Stimulated activated CD8-positive, alpha-beta memory T cell treated with anti-CD3 and anti-CD28 coated beads, Interleukin-4, amount 100 ng/mL, for 1 hour (primary cell): ENCODE measurements around the gene CDKN2D.
"Not testable (repeated sequence)": the region's sequence is repeated elsewhere in the genome, so short reads cannot be mapped to it uniquely, and the experiment has no call there.

Source experiments
- DNase-seq, 2 donors: peaks; one replicate each; pipeline ENCODE4 v3.0.0-alpha.2; 2020; ENCODE audit warnings: low read depth in 2 of 2, low spot score in 1 of 2

CDKN2D gene

DNA sequence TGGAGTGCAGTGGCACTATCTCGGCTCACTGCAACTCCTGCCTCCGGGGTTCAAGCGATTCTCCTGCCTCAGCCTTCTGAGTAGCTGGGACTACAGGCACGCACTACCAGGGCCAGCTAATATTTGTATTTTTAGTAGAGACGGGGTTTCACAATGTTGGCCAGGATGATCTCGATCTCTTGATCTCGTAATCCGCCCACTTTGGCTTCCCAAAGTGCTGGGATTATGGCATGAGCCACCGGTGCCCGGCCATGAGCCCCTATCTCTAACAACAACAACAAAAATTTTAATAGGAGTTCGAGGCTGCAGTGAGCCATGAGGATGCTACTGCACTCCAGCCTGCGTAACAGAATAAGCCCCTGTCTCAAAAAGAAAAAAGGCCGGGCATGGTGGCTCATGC is 13.3 kb upstream of the CDKN2D start:
- DNase-seq: no peak

DNA sequence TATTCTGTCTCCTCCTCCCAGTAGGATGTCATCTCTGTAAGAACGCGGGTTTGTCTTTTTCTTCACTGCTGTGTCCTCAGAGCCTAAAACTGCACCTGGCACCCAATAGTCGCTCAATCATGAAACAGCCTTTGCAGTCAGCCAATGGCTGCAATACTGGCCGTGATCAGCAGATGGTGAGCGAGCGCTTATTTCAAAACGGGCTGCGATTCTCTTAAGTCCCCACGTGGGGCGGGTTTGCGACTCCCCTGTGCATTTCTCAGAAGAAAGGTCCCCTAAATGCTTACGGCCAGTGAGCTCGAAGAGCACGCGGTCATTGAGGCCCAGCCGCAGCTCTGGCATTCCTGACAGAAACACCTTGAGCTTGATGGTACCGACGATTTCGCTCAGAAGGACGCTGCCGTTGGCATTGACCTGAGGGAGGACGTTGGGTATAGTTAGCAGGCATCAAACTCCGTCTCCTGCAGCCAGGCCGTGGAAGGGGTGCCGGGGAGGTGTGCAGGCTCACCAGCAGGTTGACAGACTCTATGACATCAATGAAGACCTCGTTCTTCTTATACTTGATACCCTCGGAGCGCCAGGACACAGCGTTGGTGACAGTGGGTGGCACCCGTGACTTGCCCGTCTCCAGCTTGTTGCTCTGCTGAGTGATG is 12.3 kb upstream of the CDKN2D start:
- peak in 1 of 2 donors; percentile 81 for DNase-seq

GRCh38 chr19:10577951-10578350 is 9.2 kb upstream of the CDKN2D start:
- DNase-seq: no peak

DNA sequence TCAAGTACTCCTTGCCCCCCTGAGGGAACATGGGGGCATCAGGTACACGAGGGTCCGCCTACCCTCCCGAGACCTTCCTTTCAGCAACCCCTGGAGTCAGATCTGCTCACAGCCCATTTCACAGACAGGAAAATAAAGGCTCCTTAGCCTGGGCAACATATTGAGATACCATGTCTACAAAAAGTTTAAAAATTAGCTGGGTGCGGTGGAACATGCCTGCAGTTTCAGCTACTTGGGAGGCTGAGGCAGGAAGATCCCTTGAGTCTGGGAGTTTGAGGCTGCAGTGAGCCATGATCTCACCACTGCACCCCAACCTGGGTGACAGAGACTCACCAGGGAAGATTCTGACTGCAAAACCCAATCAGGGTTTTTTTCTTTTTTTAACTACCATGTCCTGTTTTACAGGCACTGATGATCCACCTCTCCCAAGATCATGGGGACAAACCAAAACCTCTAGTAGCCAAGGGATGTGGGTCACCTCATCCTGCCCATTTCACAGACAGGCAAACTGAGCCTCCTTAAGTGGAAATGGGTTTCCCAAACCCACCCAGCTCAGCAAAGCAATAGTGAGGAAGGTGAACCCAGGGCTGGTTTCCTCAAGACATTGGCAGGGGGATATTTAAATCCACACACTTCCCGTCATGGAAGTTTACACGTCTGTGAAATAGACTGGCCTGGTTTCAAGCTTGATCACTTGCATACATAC is 6.4 kb upstream of the CDKN2D start:
- DNase-seq: no peak

GRCh38 chr19:10574462-10574861 is 5.7 kb upstream of the CDKN2D start:
- no peak for DNase-seq

DNA sequence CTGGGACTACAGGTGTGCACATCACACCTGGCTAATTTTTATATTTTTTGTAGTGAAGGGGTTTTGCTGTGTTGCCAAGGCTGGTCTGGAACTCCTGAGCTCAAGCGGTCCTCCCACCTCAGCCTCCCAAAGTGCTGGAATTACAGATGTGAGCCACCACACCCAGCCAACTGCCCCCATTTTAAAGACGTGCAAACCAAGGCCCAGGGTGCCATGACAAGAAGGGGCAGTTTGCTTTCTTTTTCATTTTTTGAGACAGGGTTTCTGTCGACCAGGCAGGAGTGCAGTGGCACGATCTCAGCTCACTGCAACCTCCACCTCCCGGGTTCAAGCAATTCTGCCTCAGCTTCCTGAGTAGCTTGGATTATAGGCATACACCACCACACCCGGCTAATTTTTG is 5.0 kb upstream of the CDKN2D start:
- not testable (repeated sequence) for DNase-seq

DNA sequence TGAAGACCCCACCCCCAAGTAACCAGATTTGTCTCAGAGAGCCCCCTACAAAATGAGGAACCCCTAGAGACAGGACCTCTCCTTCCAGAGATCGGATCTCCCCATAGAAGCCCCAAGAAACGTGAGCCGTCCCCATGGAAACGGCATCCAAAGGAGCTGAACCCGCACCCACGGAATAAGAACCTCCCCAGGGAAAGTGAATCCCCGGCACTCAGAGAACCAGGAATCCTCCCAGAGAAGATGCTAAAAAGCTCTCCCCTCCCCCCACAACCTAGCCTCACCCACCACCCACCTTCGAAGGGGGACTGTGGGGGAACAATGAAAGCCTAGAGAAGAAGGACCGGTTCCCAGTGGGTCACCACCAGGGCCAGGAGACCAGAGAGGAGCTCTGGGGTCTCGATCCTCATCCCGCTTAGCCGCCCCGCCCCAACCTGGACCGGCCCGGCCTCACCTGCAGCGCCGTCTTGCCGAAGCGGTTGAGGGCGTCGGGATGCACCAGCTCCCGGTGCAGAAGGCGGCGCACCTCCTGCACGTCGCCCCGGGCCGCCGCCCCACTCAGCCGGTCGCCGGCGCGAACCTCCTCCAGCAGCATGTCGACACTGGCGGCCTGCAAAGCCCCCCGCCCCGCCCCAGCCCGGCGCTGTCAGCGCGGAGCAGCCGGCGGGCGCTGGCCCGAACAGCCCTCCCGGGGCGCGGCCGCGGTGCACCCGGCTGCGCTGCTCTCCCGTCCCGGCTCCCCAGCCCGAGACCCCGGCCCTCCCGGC is 535 bp downstream of the CDKN2D start:
- no peak for DNase-seq

DNA sequence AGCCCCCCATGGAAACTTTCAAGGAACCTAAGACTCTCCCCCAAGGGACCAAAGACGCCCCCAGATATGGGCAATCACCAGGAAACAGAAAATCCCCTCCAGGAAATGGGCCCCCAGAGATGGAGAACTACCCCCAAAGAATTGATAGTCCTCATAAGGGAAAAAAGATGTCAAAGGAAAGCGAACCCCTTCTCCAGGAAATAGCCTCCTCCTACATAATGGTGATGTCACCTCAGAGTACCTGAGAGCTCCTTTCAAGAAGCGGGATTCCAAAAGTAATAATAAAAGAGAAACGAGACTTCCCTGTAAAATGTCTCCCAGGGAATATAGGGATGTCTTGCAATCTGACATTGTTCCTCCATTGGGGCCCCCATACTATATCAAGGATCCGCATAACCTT is 1.1 kb downstream of the CDKN2D start:
- no peak for DNase-seq

DNA sequence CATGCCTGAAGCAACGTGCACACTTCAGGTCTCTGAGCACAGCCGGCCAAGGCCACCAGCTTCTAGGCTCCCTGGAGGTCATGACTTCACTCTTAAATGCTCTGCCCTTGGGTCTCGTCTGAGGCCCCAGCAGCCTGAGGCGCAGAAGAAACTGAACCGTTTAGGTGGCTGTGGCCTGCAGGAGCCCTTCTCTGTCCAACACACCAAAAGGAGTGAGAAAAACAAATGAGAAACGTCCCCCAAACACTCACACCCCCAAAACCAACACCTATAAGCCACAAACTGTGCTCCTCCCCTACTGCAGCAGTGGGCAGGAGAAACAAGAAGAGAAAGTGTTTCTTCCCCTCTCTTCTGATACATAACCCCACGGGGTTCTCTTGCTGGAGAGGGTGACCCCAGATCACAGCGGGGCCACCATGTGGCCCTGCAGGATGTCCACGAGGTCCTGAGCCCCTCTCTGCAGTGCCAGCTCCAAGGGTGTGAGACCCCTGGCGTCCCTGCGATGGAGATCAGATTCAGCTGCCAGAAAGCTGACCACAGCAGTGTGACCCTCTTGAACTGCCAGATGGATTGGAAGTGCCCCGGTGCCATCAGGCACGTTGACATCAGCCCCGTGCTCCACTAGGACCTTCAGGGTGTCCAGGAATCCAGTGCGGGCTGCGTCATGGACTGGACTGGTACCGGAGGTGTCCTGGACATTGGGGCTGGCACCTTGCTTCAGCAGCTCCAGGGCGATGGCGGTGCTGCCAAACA is 1.9 kb downstream of the CDKN2D start:
- peak in 1 of 2 donors; percentile 38 for DNase-seq

DNA sequence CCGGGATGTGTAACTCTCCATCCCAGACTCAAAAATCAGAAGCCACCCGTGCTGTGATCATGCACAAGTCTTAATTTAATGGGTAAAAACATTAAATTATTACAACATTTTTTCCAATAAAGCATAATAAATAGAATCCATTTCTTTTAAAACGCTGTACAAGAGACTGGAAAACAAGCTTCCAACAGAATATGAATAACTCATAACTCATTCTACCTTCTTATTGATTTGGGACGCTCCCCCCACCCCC is 2.4 kb downstream of the CDKN2D start:
- DNase-seq: no peak

DNA sequence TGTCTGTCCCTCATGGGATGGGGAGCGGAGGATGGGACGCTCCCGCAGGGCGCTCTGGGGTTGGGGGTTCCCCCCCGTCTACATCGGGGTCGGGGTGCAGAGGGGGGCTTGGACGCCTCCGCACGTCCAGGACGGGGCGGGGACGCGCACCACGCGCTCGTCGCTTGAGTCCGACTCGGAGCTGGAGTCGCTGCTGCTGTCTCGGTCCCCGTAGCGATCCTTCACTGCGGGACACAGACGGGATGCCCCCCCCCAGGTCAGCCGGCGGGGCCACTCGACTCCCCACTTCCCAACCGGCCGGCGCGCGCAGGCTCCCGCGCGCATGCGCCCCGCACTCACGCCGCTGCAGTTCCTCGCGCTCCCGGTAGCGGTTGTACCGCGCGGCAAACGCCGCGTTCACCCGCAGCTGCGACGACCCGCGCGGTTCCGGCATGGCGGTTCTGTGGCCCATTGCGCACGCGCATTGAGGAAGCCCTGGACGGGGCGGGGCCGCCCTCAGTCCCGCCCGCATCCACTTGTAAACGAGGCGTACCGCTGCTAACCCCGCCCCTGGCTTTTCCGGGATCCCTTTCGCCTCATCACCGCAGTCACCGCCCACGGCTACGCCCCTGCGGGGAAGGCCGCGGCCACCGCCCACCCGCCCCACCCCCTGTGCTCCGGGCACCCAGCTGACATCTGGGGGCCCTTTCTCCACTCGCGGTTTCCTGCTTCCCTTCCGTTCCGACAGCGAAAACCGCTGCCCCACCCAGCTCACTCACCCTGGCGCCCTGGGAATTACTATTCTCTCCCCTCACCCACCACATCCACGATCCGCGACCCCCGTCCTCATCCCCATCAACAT is 3.0 kb downstream of the CDKN2D start, which contains the start of gene KRI1:
Gene KRI1 (minus strand): TSS at position 444 of the 841 bp plus-strand sequence. CDS start 11 bp downstream, at position 433.
- peak; percentile 87 to 98 for DNase-seq

DNA sequence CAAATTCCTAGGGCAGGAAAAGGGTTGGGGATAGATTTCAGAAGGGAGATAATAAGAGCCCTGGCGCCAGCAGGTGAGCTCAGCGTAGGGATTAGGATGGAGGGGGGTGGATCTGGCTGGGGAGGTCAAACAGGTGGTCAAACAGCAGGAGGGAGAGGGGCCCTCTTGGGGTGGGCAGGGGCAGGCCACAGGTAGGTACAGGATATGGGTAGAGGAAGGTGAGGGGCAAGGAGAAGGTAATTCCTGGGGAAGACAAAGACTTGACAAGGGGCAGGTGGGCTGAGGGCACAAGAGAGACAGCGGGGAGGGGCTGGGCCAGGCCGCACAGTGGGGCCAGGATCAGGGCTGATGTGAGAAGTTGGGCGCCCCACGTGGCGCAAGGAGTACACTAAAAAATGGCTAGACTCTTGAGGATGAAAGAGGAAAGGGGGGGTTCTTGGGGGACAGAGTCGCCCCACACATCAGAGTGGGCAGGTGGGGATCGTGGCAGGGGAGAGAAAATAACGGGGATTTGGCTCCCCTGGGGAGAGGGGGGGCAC is 3.7 kb downstream of the CDKN2D start:
- no peak for DNase-seq

GRCh38 chr19:10562609-10563008 is 6.2 kb downstream of the CDKN2D start:
- no peak for DNase-seq

DNA sequence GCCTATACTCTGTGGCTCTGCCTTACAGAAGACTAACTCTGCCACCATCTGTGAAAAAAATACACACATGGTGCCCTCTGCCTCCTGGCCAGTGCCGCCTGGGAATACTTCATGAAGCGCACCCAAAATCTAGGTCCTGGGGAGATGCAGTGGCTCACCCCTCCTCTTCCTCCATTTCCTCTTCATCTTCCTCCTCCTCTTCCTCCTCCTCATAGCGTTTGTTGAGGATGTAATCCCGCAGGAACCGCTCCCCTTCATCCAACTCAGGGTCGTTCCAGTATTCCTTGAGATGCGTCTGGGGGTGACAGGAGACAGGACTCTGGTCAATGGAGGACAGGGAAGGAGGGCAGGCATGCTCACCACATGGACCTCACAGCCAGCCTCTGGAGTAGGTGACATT is 8.6 kb downstream of the CDKN2D start:
- DNase-seq: no peak

DNA sequence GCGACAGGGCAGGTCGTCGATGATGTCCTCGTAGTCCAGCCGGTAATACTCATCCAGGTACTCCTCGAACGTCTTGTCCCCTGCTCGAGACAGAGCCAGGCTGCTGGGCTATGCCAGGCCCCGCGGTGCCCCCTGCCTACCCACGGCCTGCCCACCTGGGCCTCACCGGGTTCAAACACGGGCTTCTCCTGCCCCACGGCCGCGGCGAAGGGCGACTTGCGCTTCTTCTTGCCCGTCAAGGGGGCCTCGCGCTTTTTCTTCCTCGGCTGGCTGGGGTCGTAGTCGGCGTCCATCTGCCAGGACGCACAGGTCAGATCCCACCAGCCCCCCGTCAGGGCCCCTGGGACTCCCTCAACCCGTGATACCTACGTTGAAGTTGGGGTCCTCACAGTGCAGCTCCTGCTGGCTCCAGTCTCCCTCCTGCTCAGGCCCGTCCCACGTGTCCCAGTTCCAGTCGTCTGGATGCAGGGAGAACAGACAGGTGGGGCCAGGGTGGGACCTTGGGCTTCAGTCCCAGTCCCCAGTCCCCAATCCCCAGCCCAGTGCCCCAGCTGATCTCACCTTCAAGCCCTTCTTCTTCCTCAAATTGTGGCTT is 11.1 kb downstream of the CDKN2D start:
- no peak for DNase-seq

DNA sequence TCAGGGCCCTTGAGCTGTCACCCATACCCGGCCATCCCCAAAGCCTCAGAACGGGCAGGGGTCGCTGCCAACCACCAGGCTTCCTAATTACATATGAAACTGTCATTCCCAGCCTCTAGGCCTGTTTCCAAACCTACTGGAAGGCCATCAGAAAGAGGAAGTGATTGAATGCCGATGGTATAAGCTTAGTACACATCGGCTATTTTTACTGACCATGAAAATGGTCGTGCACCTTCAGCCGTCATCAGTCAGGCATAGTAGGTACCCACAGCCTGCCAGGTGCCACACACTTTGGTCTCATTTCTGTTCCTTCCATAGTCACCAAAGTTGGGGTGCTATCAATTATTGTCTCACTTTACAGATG is 13.2 kb downstream of the CDKN2D start:
- DNase-seq: no peak

- no peak for DNase-seq
These were observed 13.8 kb downstream of the CDKN2D start for GRCh38 chr19:10554760-10555609.

- peak in 1 of 2 donors; percentile 50 for DNase-seq
These were observed 14.8 kb downstream of the CDKN2D start for GRCh38 chr19:10553943-10554381.

DNA sequence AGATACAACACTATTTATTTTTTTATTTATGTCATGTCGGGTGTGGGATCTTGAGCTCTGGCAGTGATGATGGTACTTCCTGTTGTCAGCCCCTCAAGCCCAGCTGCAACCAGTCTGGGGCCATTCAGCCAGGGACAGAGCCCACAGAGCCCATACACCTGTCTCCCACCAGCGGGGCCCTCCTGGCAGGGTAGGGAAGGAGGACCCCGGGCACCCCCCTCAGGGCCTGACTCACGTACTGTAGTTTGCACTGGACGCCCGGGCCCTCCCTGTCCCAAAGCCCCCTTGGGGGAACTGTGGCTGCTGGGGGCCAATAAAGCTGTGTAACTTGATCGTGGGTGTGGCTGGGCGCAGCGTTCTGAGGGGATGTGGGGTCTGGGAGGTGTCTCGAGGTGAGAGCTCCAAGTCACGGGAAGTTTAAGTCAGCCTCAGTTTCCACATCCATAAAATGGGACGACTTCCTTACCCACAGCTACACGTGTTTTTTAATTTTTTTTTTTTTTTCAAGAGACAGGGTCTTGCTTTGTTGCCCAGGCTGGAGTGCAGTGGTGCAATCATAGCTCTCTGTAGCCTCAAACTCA is 15.6 kb downstream of the CDKN2D start:
- DNase-seq: no peak
